Measurements from ENCODE around the gene NCR2.

DNA sequence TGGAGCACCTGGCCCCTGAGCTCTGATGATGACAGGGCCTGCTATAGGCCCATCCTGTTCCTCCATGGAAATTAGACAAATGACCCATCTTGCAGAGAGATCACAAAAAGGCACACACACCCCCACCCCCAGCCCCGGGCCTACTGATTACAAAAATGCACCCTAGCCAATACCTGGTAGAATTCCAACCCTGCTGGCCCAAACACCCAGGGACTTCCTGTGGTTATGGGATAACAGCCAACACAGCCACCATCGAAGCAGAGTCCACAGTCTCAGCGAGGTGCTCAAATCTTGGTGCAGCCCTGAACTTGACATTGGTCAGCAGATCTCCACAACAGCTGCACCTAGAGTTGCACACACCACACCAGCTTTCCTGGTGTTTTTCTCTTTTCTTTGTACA lies 17.0 kb downstream of the NCR2 start:
- TF ChIP-seq, protein P1, sequence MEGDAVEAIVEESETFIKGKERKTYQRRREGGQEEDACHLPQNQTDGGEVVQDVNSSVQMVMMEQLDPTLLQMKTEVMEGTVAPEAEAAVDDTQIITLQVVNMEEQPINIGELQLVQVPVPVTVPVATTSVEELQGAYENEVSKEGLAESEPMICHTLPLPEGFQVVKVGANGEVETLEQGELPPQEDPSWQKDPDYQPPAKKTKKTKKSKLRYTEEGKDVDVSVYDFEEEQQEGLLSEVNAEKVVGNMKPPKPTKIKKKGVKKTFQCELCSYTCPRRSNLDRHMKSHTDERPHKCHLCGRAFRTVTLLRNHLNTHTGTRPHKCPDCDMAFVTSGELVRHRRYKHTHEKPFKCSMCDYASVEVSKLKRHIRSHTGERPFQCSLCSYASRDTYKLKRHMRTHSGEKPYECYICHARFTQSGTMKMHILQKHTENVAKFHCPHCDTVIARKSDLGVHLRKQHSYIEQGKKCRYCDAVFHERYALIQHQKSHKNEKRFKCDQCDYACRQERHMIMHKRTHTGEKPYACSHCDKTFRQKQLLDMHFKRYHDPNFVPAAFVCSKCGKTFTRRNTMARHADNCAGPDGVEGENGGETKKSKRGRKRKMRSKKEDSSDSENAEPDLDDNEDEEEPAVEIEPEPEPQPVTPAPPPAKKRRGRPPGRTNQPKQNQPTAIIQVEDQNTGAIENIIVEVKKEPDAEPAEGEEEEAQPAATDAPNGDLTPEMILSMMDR (IDR thresholded peaks at IDR 0.05): no peak
- TF ChIP-seq POLR2A (IDR thresholded peaks at IDR 0.05): no peak

Data from lower leg skin (tissue), 3 donors.